Mesendoderm (in vitro differentiated cells): ENCODE measurements around the gene MIF4GD.

ENCODE experiments used
- DNase-seq: peaks from one replicate; pipeline ENCODE4 v3.0.0; 2013
- H2AK5ac ChIP-seq: 2 replicates; pipeline ENCODE4 v1.6.1; 2013; ENCODE audit warnings: low read length, inconsistent platforms
- H2BK120ac ChIP-seq: 2 replicates; pipeline ENCODE4 v1.6.1; 2013; ENCODE audit warnings: low read depth, mild to moderate bottlenecking, low read length, moderate library complexity, mixed read lengths
- H2BK15ac ChIP-seq: replicated peaks from 2 replicates; pipeline ENCODE4 v1.6.1; 2013; ENCODE audit warnings: low read depth, mild to moderate bottlenecking, moderate library complexity
- H2BK5ac ChIP-seq: 2 replicates; pipeline ENCODE4 v1.6.1; 2013; ENCODE audit warnings: low read length, inconsistent platforms
- H3K18ac ChIP-seq: 2 replicates; pipeline ENCODE4 v1.6.1; 2013; ENCODE audit warnings: mild to moderate bottlenecking, low read length, mixed read lengths
- H3K23ac ChIP-seq: one replicate; pipeline ENCODE4 v1.6.1; 2013; ENCODE audit warnings: low read length
- H3K27ac ChIP-seq: 2 replicates; pipeline ENCODE4 v1.5.1; 2013; ENCODE audit warnings: low read depth, mild to moderate bottlenecking, inconsistent platforms, low read length, moderate library complexity
- H3K27me3 ChIP-seq: 2 replicates; pipeline ENCODE4 v1.6.1; 2013; ENCODE audit warnings: low read length, control low read depth, mild to moderate bottlenecking, inconsistent platforms; ENCODE audit not compliant: insufficient read depth, poor library complexity
- H3K36me3 ChIP-seq: 2 replicates; pipeline ENCODE4 v1.6.1; 2013; ENCODE audit warnings: low read length, inconsistent platforms; ENCODE audit not compliant: control insufficient read depth, insufficient read depth
- H3K4ac ChIP-seq: one replicate; pipeline ENCODE4 v1.6.1; 2013; ENCODE audit warnings: low read depth, mild to moderate bottlenecking, low read length, moderate library complexity
- H3K4me1 ChIP-seq: 2 replicates; pipeline ENCODE4 v1.6.1; 2013; ENCODE audit warnings: low read depth, low read length, inconsistent platforms; ENCODE audit not compliant: control insufficient read depth
- H3K4me2 ChIP-seq: 2 replicates; pipeline ENCODE4 v1.6.1; 2013; ENCODE audit warnings: low read length
- H3K4me3 ChIP-seq: 2 replicates; pipeline ENCODE4 v1.5.1; 2013; ENCODE audit warnings: mild to moderate bottlenecking, low read length
- H3K56ac ChIP-seq: one replicate; pipeline ENCODE4 v1.6.1; 2013; ENCODE audit warnings: low read length
- H3K79me1 ChIP-seq: 2 replicates; pipeline ENCODE4 v1.6.1; 2013; ENCODE audit warnings: low read length, inconsistent platforms
- H3K79me2 ChIP-seq: 2 replicates; pipeline ENCODE4 v1.6.1; 2013; ENCODE audit warnings: mild to moderate bottlenecking, low read length; ENCODE audit not compliant: control insufficient read depth, insufficient read depth
- H3K9ac ChIP-seq: 2 replicates; pipeline ENCODE4 v1.6.1; 2013; ENCODE audit warnings: low read length, inconsistent platforms
- H4K5ac ChIP-seq: one replicate; pipeline ENCODE4 v1.6.1; 2013; ENCODE audit warnings: low read length
- H4K8ac ChIP-seq: one replicate; pipeline ENCODE4 v1.6.1; 2013; ENCODE audit warnings: low read depth, mild to moderate bottlenecking, control low read depth, low read length, moderate library complexity
- WGBS: extraction: QIAGEN DNeasy Blood & Tissue Kit; methylation state at CpG from one replicate; pipeline ENCODE4 v1.1.7; 2013; ENCODE audit warnings: low lambda C conversion rate, missing lambda C conversion rate; ENCODE audit not compliant: insufficient coverage; ENCODE audit errors: extremely low coverage; 5-methylcytosine and 5-hydroxymethylcytosine counted together

MIF4GD gene

GRCh38 chr17:75289832-75290337 is 18.9 kb upstream of the MIF4GD start:
- Histone ChIP-seq H3K56ac (peak overlapping the region; percentile 66), H4K5ac (no peak overlapping the region), H3K27me3 (no peaks in the 10 kb centered on the region), H3K9ac (peak overlapping the region; percentile 67), H3K79me2 (no peaks in the 10 kb centered on the region), H2BK120ac (peak overlapping the region; percentile 32), H3K36me3 (no peaks in the 10 kb centered on the region), H3K79me1 (no peaks in the 10 kb centered on the region), H2BK5ac (no peak overlapping the region), H3K4me2 (peak overlapping the region; percentile 51), H2BK15ac (no peak overlapping the region), H4K8ac (no peak overlapping the region), H3K4ac (no peak overlapping the region), H2AK5ac (no peak overlapping the region), H3K4me3 (peak overlapping the region; percentile 49), H3K4me1 (no peaks in the 10 kb centered on the region), H3K23ac (no peak overlapping the region), H3K27ac (no peak overlapping the region), H3K18ac (peak overlapping the region; percentile 14)
- no CpG with 5 or more reads among the region's 26 CpGs for WGBS
- DNase-seq = no peak

- Histone ChIP-seq H3K18ac (peak within 1 kb of the TSS; percentile 14), H2BK120ac (peak within 1 kb of the TSS; percentile 32), H3K4me3 (peak within 1 kb of the TSS; percentile 50), H2BK15ac (no peak within 1 kb of the TSS), H3K4me2 (peak within 1 kb of the TSS; percentile 90), H3K9ac (peak within 1 kb of the TSS; percentile 70), H3K27me3 (no peaks in the 10 kb centered on the region), H3K79me2 (no peaks in the 10 kb centered on the region), H3K23ac (no peak within 1 kb of the TSS), H3K27ac (no peak within 1 kb of the TSS), H3K56ac (peak within 1 kb of the TSS; percentile 86), H4K8ac (no peak within 1 kb of the TSS), H2AK5ac (no peak within 1 kb of the TSS), H3K36me3 (no peaks in the 10 kb centered on the region), H3K4me1 (no peaks in the 10 kb centered on the region), H2BK5ac (no peak within 1 kb of the TSS), H3K79me1 (no peaks in the 10 kb centered on the region), H3K4ac (no peak within 1 kb of the TSS), H4K5ac (no peak within 1 kb of the TSS)
- peak; percentile 100 for DNase-seq
- WGBS = no CpG with 5 or more reads among the region's 65 CpGs
Observed at GRCh38 chr17:75289115-75289831, 18.2 kb upstream of the MIF4GD start, which contains the start of gene SLC25A19. TSS of gene SLC25A19 (minus strand) at chr17:75289433. CDS start at chr17:75286764, 2,669 bp downstream.

GRCh38 chr17:75288770-75289114 is 17.7 kb upstream of the MIF4GD start:
- H2BK15ac ChIP-seq = no peak overlapping the region
- H4K8ac ChIP-seq = no peak overlapping the region
- no peaks in the 10 kb centered on the region for H3K27me3 ChIP-seq
- H3K79me1 ChIP-seq = no peaks in the 10 kb centered on the region
- H3K27ac ChIP-seq = no peak overlapping the region
- H3K18ac ChIP-seq = no peak overlapping the region
- peak; percentile 57 for DNase-seq
- no peak overlapping the region for H4K5ac ChIP-seq
- H3K4me2 ChIP-seq = peak overlapping the region; percentile 90
- no peak overlapping the region for H2AK5ac ChIP-seq
- no peaks in the 10 kb centered on the region for H3K4me1 ChIP-seq
- peak overlapping the region; percentile 50 for H3K4me3 ChIP-seq
- no peak overlapping the region for H2BK5ac ChIP-seq
- no peak overlapping the region for H3K4ac ChIP-seq
- H3K36me3 ChIP-seq = no peaks in the 10 kb centered on the region
- WGBS = no CpG with 5 or more reads among the region's 14 CpGs
- no peaks in the 10 kb centered on the region for H3K79me2 ChIP-seq
- H3K9ac ChIP-seq = peak overlapping the region; percentile 70
- H2BK120ac ChIP-seq = no peak overlapping the region
- H3K23ac ChIP-seq = no peak overlapping the region
- H3K56ac ChIP-seq = peak overlapping the region; percentile 86

GRCh38 chr17:75288359-75288758 is 17.3 kb upstream of the MIF4GD start:
- no CpG with 5 or more reads among the region's 2 CpGs for WGBS
- Histone ChIP-seq H3K27ac (no peak overlapping the region), H3K36me3 (no peaks in the 10 kb centered on the region), H3K4me1 (no peaks in the 10 kb centered on the region), H3K23ac (no peak overlapping the region), H3K4me3 (no peak overlapping the region), H2AK5ac (no peak overlapping the region), H2BK15ac (no peak overlapping the region), H3K4ac (no peak overlapping the region), H4K8ac (no peak overlapping the region), H3K4me2 (no peak overlapping the region), H2BK120ac (no peak overlapping the region), H3K18ac (no peak overlapping the region), H3K9ac (no peak overlapping the region), H4K5ac (no peak overlapping the region), H3K79me2 (no peaks in the 10 kb centered on the region), H3K56ac (no peak overlapping the region), H2BK5ac (no peak overlapping the region), H3K27me3 (no peaks in the 10 kb centered on the region), H3K79me1 (no peaks in the 10 kb centered on the region)
- DNase-seq = no peak

GRCh38 chr17:75287221-75287620 is 16.2 kb upstream of the MIF4GD start:
- no CpG with 5 or more reads among the region's 9 CpGs for WGBS
- H3K79me1 ChIP-seq = no peaks in the 10 kb centered on the region
- H4K5ac ChIP-seq = no peak overlapping the region

More at GRCh38 chr17:75287221-75287620, 16.2 kb upstream of the MIF4GD start:
- DNase-seq = no peak
- no peak overlapping the region for H4K8ac ChIP-seq
- no peak overlapping the region for H3K27ac ChIP-seq
- no peak overlapping the region for H3K56ac ChIP-seq
- H3K4me2 ChIP-seq = no peak overlapping the region
- no peaks in the 10 kb centered on the region for H3K27me3 ChIP-seq
- H3K23ac ChIP-seq = no peak overlapping the region
- no peaks in the 10 kb centered on the region for H3K79me2 ChIP-seq
- no peak overlapping the region for H3K18ac ChIP-seq
- H3K36me3 ChIP-seq = no peaks in the 10 kb centered on the region
- H3K9ac ChIP-seq = no peak overlapping the region
- no peak overlapping the region for H2BK15ac ChIP-seq
- no peaks in the 10 kb centered on the region for H3K4me1 ChIP-seq
- H3K4me3 ChIP-seq = no peak overlapping the region
- no peak overlapping the region for H3K4ac ChIP-seq
- H2BK5ac ChIP-seq = no peak overlapping the region
- no peak overlapping the region for H2AK5ac ChIP-seq
- no peak overlapping the region for H2BK120ac ChIP-seq
